ENCODE data around the gene SLIT3.

SLIT3 gene

GRCh38 chr5:169067751-169068173, 233.2 kb downstream of the SLIT3 start:
- no peak for DNase-seq

GRCh38 chr5:169065400-169065799, 235.5 kb downstream of the SLIT3 start:
- DNase-seq = no peak

- no peak for DNase-seq
Observed at GRCh38 chr5:169064093-169064492, 236.8 kb downstream of the SLIT3 start.

GRCh38 chr5:169063316-169063953, 237.5 kb downstream of the SLIT3 start:
- DNase-seq = no peak

GRCh38 chr5:169062690-169063089, 238.2 kb downstream of the SLIT3 start:
- DNase-seq = no peak

- no peak for DNase-seq
Observed at GRCh38 chr5:169054506-169054905, 246.4 kb downstream of the SLIT3 start.

- DNase-seq = no peak
Observed at GRCh38 chr5:169052207-169052606, 248.7 kb downstream of the SLIT3 start.

GRCh38 chr5:169051351-169051750, 249.6 kb downstream of the SLIT3 start:
- no peak for DNase-seq

- DNase-seq = no peak
Observed at GRCh38 chr5:169050636-169051035, 250.3 kb downstream of the SLIT3 start.

GRCh38 chr5:169050146-169050571, 250.8 kb downstream of the SLIT3 start:
- no peak for DNase-seq

GRCh38 chr5:169049712-169050111, 251.2 kb downstream of the SLIT3 start:
- no peak for DNase-seq

GRCh38 chr5:169048181-169049125, 252.5 kb downstream of the SLIT3 start:
- no peak for DNase-seq

GRCh38 chr5:169044962-169045361, 256.0 kb downstream of the SLIT3 start:
- DNase-seq = no peak

GRCh38 chr5:169041180-169041579, 259.8 kb downstream of the SLIT3 start:
- DNase-seq = no peak

GRCh38 chr5:169039592-169039991, 261.3 kb downstream of the SLIT3 start:
- no peak for DNase-seq

GRCh38 chr5:169037466-169037865, 263.5 kb downstream of the SLIT3 start:
- DNase-seq = no peak

GRCh38 chr5:169036079-169036805, 264.7 kb downstream of the SLIT3 start:
- DNase-seq = no peak

- no peak for DNase-seq
Observed at GRCh38 chr5:169029661-169030274, 271.2 kb downstream of the SLIT3 start.

GRCh38 chr5:169029037-169029436, 271.9 kb downstream of the SLIT3 start:
- DNase-seq = no peak

- DNase-seq = no peak
Observed at GRCh38 chr5:169027501-169028061, 273.4 kb downstream of the SLIT3 start.

GRCh38 chr5:169025491-169025890, 275.4 kb downstream of the SLIT3 start:
- no peak for DNase-seq

- no peak for DNase-seq
Observed at GRCh38 chr5:169024421-169024820, 276.5 kb downstream of the SLIT3 start.

- DNase-seq = no peak
Observed at GRCh38 chr5:169022718-169023117, 278.2 kb downstream of the SLIT3 start.

All from NCI-H1436 treated with DMSO at 0.1 percent for 48 hours (cell line).